Measurements from ENCODE around the gene NF1.

The NF1 gene

GRCh38 chr17:31418773-31419350 is 324.1 kb downstream of the NF1 start:
- in situ Hi-C loops (cut with HindIII; ENCODE audit: low sequenced_read_pairs), result no loop called here

- in situ Hi-C loops (cut with HindIII; ENCODE audit: low sequenced_read_pairs), result no loop called here
Measured at GRCh38 chr17:31422443-31422842, 327.7 kb downstream of the NF1 start.

GRCh38 chr17:31424944-31425281 is 330.1 kb downstream of the NF1 start:
- in situ Hi-C loops (cut with HindIII; ENCODE audit: low sequenced_read_pairs), result loop anchor here (5.0 to 25.0 kb wide), 2 partner anchors 53 to 437 kb away; partner anchors contain the start of gene COPRS

- in situ Hi-C loops (cut with HindIII; ENCODE audit: low sequenced_read_pairs), result loop anchor here (5.0 to 25.0 kb wide), 2 partner anchors 53 to 437 kb away; partner anchors contain the start of gene COPRS
Measured at GRCh38 chr17:31425282-31426040, 330.7 kb downstream of the NF1 start.

All from endothelial cell of hepatic sinusoid (primary cell).